Urothelium cell line (cell line): ENCODE measurements around the gene NPFFR1.
"Not testable (repeated sequence)": the region's sequence is repeated elsewhere in the genome, so short reads cannot be mapped to it uniquely, and the experiment has no call there.

Experiments
- DNase-seq: peaks from one replicate; pipeline ENCODE4 v3.0.0; 2011; ENCODE audit warnings: low spot score, mixed read lengths
- FAIRE-seq: peaks from 2 replicates; lab custom pipeline; 2011; peaks lifted over from hg19 to GRCh38; lab: Jason Lieb, UNC

The NPFFR1 gene

GRCh38 chr10:70232155-70232858, 51.5 kb downstream of the NPFFR1 start:
- DNase-seq, result peak; percentile 63
- no peak for FAIRE-seq

GRCh38 chr10:70228491-70228890, 55.3 kb downstream of the NPFFR1 start:
- DNase-seq (no peak), FAIRE-seq (no peak)

GRCh38 chr10:70227548-70228320, 56.1 kb downstream of the NPFFR1 start:
- FAIRE-seq (no peak), DNase-seq (no peak)

DNA sequence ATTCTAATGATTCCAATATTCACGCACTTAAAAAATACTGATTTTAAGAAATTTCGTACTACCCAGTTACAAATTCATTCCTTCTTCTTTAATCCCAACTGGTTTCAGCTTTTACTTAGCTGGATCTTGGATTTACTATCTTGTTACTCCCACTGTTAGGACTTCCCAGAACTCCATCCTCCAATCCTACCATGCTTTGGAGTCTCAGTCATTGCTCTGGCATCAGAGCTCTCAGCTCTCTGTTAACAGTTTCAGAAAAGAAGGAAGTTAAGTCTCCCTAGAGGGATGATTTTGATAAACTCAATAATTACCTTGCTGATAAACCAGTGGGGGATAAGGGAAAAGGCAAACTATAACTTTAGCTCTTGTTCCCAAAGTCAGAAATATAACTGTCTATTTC, 60.1 kb downstream of the NPFFR1 start:
- DNase-seq (no peak), FAIRE-seq (no peak)

DNA sequence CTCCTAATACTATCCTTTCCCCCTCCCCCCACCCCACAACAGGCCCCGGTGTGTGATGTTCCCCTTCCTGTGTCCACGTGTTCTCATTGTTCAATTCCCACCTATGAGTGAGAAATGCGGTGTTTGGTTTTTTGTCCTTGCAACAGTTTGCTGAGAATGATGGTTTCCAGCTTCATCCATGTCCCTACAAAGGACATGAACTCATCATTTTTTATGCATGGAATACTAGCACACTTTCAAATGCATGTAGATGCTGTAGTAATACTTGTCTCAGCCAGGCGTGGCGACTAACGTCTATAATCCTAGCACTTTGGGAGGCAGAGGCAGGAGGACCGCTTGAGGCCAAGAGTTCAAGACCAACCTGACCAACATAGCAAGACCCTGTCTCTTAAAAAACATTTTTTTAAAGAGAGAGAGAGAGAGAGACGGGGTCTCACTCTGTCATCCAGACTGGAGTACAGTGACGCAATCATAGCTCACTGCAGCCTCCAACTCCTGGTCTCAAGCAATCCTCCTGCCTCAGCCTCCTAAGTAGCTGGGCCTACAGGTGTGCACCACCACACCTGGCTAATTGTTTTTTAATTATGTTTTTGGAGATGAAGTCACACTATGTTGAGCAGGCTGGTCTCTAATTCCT, 60.9 kb downstream of the NPFFR1 start:
- not testable (repeated sequence) for FAIRE-seq, DNase-seq

DNA sequence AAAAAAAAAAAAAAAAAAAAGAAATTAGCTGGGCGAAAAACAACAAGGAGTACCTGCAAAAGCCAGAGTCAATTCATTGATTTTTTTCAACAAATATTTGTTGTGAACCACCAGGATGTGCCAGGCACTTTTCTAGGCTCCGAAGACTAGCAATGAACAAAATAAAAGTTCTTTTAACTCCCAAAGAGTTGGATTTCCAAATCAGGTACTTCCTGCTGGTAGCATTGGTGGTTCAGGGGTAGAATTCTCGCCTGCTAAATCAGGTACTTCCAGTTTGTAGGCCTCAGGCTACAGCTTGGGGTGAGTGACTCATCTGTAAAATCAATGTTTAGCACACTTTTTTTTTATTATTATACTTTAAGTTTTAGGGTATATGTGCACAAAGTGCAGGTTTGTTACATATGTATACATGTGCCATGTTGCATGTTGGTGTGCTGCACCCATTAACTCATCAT, 61.4 kb downstream of the NPFFR1 start:
- FAIRE-seq (no peak), DNase-seq (no peak)

GRCh38 chr10:70221030-70221429, 62.8 kb downstream of the NPFFR1 start:
- FAIRE-seq, result no peak

GRCh38 chr10:70212879-70213278, 70.9 kb downstream of the NPFFR1 start:
- DNase-seq (no peak), FAIRE-seq (no peak)

More at GRCh38 chr10:70221030-70221429, 62.8 kb downstream of the NPFFR1 start:
- DNase-seq, result no peak

DNA sequence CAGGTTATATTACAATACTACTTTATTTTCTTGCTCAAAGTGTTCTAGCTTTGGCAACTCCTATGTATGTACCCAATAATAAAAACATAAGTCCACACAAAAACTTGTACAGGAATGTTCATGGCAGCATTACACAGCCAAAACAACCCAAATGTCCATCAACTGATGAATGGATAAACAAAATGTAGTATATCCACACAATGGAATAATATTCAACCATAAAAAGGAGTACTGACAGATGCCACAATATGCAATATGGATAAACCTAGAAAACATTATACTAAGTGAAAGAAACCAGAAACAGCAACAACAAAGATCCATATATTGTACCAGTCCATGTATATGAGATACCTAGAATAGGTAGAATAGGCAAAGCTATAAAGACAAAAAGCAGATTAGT, 71.5 kb downstream of the NPFFR1 start:
- no peak for FAIRE-seq
- DNase-seq, result no peak

DNA sequence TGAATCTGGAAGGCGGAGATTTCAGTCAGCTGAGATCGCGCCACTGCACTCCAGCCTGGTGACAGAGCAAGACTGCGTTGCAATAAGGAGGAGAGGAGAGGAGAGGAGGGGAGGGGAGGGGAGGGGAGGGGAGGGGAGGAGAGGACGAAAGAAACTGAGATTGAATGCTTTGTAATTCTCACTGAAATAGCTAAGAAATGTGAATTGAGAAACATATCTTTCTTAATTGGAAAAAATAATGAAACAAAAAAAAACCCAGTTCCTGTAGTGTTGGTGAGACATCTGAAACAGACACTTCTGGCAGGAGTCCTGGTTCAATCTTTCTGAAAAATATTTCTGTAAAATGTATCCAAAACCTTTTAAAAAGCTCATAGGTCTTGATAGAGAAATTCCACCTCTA, 77.0 kb downstream of the NPFFR1 start:
- FAIRE-seq, result no peak
- no peak for DNase-seq

GRCh38 chr10:70201105-70201504, 82.7 kb downstream of the NPFFR1 start:
- DNase-seq (no peak), FAIRE-seq (no peak)

DNA sequence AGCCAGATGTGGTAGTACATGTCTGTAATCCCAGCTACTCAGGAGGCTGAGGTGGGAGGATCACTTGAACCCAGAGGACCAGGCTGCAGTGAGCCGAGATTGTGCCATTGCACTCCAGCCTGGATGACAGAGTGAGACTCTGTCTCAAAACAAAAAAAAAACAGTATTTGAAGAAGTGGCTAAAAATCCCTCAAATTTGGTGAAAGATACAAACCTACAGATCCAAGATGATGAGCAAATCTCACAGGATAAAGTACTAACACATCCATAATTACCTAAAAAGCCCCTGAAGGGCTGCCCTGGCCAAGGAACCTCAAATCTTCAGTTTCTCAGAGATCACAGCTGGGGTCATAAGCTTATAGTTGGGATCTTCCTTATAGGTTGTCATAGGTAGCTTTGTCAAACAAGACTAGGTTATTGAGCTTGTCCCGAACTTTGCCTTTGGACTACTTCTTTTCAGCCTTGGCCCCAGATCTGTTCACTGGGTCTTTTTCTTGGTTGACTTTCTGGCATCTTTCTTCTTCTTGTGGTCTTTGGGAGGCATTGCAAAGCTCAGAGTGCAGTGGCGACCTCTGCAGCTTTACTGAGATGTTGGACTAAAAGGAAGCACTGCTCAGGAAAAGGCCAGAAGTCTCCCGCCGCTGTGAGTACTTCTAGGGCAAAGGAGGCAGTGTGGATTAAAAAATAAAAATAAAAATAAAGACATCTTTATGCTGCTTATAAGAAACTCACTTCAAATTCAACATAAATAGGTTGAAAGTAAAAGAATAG, 84.9 kb downstream of the NPFFR1 start:
- FAIRE-seq (no peak), DNase-seq (no peak)
